HG03571 (cell line): Measurements from ENCODE around the gene METTL5.
"Not testable (repeated sequence)": the region's sequence is repeated elsewhere in the genome, so short reads cannot be mapped to it uniquely, and the experiment has no call there.

Source experiments
- ATAC-seq: cut with Tn5 transposase; IDR thresholded peaks from one replicate; pipeline ENCODE4 v1.9.1; 2021; ENCODE audit not compliant: unreplicated experiment

Gene METTL5

GRCh38 chr2:169834401-169834800 is 9.7 kb upstream of the METTL5 start:
- no peak for ATAC-seq

GRCh38 chr2:169828141-169828811 is 3.6 kb upstream of the METTL5 start:
- ATAC-seq = no peak

- ATAC-seq = peak; percentile 81
These were observed 2.8 kb upstream of the METTL5 start, which contains the start of gene UBR3 for GRCh38 chr2:169827272-169828140. Gene UBR3, plus strand, starts transcription at chr2:169827454. Its CDS starts 54 bp downstream, at chr2:169827508.

GRCh38 chr2:169823996-169824372 is 721 bp downstream of the METTL5 start:
- ATAC-seq = no peak

DNA sequence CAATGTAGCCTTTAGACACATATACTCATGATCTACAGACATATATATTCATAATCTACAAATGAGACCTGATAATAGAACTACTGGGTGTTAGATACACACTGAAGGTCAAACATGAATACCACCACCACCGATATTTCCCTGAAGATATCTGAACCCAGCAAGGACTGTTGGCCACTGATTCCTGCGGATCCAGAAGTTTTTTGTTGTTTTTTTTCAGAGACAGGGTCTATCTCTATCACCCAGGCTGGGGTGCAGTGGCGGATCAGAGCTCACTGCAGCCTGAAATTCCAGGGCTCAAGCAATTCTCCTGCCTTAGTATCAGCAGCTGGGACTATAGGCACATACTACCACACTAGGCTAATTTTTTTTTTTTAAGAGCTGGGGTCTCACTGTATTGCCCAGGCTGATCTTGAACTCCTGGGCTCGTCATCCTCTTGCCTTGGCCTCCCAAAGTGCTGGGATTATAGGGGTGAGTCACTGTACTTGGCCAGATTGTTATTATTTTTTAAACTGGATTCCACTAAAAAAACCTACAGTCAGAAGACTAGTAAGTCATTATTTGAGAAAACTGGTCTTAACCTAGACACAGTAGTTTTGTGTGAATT is 1.8 kb downstream of the METTL5 start:
- ATAC-seq = no peak

DNA sequence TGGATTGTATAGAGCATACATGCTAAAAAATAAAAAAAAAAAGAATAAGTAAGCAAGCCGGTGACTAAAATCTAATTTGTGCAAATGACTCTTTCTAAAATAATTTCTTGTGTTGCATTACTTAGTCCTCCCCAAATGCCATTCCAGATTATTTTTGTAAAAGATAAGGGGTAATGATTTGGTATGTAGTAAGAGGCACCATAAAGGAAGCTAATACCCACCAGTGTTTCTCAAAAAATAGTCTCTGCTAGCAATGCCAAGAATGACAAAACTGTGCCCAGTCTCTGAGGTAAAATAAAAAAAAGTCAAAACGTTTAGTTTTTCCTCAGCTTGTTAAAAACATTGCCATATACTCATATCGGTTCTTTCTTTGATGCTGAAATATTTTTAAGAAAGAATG is 2.7 kb downstream of the METTL5 start:
- ATAC-seq = no peak

DNA sequence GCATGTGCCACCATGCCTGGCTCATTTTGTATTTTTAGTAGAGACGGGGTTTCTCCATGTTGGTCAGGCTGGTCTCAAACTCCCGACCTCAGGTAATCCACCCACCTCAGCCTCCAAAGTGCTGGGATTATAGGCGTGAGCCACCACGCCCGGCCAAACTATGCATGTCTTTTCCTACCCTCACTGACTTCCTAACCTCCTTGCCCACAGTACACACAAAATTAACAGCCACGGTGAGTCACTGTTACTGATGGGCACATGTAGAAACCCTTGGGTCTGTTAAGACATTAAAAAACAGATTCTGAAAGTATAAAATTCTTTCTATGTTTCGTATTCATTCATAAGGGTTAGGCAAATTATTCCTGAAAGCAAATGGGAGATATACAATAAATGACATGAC is 4.6 kb downstream of the METTL5 start:
- not testable (repeated sequence) for ATAC-seq

DNA sequence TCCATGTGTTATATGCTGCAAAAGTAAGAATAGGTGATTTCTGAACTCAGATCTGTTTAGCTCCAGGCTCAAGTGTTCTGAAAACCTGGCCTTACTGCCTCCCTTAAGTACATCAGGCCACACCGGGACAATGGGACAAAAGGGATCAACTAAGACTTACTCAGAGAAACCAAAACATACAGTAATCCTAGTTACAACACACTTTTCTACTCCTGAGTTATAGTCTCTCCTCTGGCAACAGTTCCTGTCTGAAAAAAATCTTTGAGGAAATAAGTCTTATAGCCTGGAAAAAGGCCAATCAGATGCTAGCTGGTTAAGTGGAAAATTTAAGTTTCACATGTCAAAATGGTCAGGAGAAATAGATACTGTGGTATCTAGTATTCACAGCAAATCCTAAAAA is 5.6 kb downstream of the METTL5 start:
- no peak for ATAC-seq

DNA sequence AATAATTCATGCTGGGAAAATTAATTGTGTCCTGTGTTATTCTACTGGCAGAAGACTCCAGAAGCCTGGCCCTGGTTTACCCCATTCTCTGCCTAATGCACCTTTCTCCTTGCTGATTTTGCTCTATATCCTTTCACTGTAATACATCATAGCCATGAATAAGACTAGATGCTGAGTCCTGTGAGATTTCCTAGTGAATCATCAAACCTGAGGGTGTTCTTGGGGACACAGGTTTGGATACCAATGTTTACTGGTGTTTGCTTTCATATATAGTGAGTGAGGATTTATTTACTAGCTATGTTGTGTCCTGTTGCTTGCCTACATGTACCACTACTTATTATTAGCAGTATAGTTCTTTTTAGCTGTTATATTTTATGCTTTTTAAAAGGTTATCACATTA is 6.5 kb downstream of the METTL5 start:
- no peak for ATAC-seq

GRCh38 chr2:169817369-169817768 is 7.3 kb downstream of the METTL5 start:
- not testable (repeated sequence) for ATAC-seq

DNA sequence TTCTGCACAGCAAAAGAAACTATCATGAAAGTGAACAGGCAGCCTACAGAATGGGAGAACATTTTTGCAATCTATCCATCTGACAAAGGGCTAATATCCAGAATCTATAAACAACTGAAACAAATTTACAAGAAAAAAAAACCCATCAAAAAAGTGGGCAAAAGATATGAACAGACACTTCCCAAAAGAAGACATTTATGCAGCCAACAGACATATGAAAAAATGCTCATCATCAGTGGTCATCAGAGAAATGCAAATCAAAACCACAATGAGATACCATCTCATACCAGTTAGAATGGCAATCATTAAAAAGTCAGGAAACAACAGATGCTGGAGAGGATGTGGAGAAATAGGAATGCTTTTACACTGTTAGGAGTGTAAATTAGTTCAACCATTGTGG is 7.7 kb downstream of the METTL5 start:
- ATAC-seq = not testable (repeated sequence)

DNA sequence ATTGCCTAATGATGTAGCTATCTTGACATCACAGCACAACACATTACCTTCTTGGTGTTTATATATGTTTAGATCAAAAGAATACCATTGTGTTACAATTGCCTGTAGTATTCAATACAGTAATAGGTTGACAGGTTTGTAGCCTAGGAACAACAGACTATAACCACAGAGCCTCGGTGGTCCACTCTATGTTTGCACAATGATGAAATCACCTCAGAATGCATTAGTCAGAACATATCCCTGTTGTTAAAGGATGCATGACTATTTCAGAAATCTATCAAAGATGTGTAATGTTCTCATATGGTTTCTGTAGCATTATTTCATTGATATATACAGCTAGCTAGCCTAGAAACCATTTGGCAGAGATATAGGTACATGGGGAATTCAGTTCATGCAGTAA is 8.9 kb downstream of the METTL5 start:
- no peak for ATAC-seq

DNA sequence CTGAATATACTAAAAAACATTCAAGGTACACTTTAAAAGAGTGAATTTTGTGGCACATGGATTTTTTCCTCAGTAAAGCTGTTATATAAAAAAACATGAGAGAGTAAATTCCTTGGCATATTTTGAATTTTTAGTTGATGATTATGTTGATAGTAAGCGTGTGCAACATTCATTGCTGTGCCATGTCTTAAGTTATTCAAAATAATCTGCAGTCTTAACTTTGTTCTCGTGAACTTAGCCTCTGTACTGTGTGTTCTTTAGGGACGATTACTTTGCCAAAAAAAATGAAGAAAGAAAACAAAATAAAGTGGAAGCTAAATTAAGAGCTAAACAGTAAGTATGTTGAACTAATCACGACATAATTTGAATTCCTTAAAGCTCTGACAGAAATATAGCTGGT is 16.5 kb downstream of the METTL5 start:
- ATAC-seq = no peak

- ATAC-seq = no peak
These were observed 18.1 kb downstream of the METTL5 start for GRCh38 chr2:169806586-169806985.

DNA sequence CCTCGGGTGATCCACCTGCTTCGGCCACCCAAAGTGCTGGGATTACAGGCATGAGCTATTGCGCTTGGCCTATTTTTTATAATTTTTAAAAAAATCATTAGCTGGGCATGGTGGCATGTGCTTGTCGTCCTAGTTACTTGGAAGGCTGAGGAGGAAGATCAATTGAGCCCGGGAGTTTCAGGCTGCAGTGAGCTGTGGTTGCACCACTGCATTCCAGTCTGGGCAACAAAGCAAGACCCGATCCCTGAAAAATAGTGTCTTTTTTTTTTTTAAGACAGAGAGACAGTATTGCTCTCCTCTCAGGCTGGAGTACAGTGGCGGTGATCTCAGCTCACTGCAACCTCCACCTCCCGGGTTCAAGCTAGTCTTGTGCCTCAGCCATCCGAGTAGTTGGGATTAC is 21.2 kb downstream of the METTL5 start:
- no peak for ATAC-seq

- peak; percentile 97 for ATAC-seq
These were observed 25.8 kb downstream of the METTL5 start, which contains the start of gene SSB for GRCh38 chr2:169798718-169799592. Gene SSB, plus strand, starts transcription at chr2:169798871. Its CDS starts 2,090 bp downstream, at chr2:169800961.

GRCh38 chr2:169798397-169798717 is 26.3 kb downstream of the METTL5 start:
- no peak for ATAC-seq

DNA sequence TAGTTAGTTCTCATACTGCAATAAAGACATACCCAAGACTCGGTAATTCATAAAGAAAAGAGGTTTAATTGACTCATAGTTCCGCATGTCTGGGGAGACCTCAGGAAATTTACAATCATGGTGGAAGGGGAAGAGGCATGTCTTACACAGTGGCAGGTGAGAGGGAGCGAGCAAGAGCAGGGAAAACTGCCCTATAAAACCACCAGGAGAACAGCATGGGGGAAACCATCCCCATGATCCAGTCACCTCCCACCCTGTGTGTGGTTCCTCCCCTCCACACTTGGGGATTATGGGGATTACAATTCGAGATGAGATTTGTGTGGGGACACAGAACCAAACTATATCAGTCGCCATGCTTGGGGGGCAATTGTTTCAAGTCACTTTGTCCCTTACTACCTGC is 27.1 kb downstream of the METTL5 start:
- ATAC-seq = no peak

DNA sequence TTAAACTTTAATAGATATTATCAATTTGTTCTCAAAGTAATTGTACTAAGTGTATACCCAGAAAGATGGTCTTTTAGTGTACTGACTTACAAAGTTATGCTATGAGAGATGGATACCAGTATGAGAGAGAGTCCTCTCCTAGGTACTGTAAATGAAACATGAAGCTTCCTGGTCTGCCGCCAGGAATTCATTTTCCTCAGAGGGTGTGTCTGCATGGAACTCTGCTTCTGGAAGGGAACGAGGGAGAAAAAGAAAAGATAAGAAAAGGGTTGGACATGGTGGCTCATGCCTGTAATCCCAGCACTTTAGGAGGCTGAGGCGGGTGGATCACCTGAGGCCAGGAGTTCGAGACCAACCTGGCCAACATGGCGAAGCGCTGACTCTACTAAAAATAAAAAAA is 28.3 kb downstream of the METTL5 start:
- no peak for ATAC-seq

DNA sequence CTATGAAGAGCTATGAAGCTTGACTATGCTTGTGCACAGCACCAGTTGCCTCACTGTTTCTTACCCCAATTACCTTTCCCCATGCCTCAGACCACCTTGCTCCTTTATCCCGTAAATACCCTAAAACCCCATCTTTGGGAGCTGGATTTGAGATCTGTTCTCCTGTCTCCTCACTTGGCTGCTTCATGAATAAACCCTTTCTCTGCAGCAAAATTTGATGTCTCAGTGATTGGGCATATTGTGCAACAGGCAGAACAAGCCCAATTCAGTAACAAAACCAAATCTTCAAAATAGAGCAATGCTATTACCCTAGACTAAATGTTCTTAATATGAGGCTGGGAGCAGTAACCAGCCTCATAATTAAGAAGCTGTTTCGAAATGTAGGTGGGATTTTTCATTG is 29.5 kb downstream of the METTL5 start:
- no peak for ATAC-seq

DNA sequence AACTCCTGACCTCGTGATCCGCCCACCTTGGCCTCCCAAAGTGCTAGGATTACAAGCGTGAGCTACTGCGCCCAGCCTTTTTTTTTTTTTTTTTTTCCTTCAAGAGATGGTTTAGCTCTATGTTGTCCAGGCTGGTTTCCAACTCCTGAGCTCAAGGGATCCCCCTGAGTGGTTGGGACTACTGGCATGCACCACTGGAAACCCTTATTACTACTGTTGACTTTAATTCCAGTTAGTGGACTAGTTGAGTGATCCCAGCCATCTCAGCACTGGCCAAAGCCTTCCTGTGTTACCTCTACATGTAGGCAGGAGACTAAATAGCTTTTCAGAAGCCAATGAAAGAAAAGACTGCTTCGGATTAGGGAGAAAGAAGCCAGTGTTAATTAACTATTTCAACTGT is 34.1 kb downstream of the METTL5 start:
- ATAC-seq = no peak
